ENCODE results near the gene SRSF10. TPM values are rescaled to one million over a fixed set of nuclear protein-coding genes. Genes with fewer than 3 reads are reported as not detected.

SRSF10 gene
- total and polyA plus RNA-seq, 3 donors from 2014 or later = 113 to 141 (median 124) TPM

- Histone ChIP-seq H3K36me3 (ENCODE audit: low read depth, missing control alignments) (no peaks in the 10 kb centered on the region), H3K27ac (no peak overlapping the region), H3K4me1 (peaks cover under 1% of the 10 kb centered on the region), H3K9me3 (no peaks in the 10 kb centered on the region), H3K4me3 (no peak overlapping the region), H3K27me3 (no peaks in the 10 kb centered on the region)
- intact Hi-C loops (cut with DNase I; ENCODE audit: low total_unique reads) = no loop called here
- no peak for DNase-seq
- TF ChIP-seq CTCF (IDR thresholded peaks at IDR 0.05) = no peak
- TF ChIP-seq POLR2A (IDR thresholded peaks at IDR 0.05) = no peak
- WGBS, 2 donors = 90% methylated on average over 4 of the region's 4 CpGs
Measured at GRCh38 chr1:23914921-23915320, 65.2 kb downstream of the SRSF10 start.

MicroRNA genes within 50 kb of the gene (microRNA counts, 767-probe panel; counts per million panel counts)
- 0 to 152 counts per million in 2 donors for microRNA hsa-miR-378f

Small RNA genes lying within 50 kb of the gene (microRNA-seq; reads per million reads assigned to microRNA genes)
- 0 reads per million in 2 donors for gene MIR378F (ENCODE audit: borderline number of aligned reads in 2 of 2, borderline replicate concordance in 1 of 2)

Small RNA genes lying within 50 kb of the gene (small RNA-seq; reads per million reads assigned to genes)
- 0 reads per million in 2 donors for gene MIR378F

Other genes with a start within 250 kb of the SRSF10 start
- gene ELOA, start 236.9 kb downstream of the SRSF10 start, total RNA-seq = 10 to 100 TPM; 38.7 to 41.9 TPM
- gene ELOA, start 236.9 kb downstream of the SRSF10 start, polyA plus RNA-seq (ENCODE audit: insufficient read depth, low read depth, low replicate concordance) = 51.3 TPM
- 10 to 100 TPM; 83.7 to 89.9 TPM for gene PITHD1, start 201.9 kb downstream of the SRSF10 start, total RNA-seq
- gene PITHD1, start 201.9 kb downstream of the SRSF10 start, polyA plus RNA-seq (ENCODE audit: insufficient read depth, low read depth, low replicate concordance) = 99.3 TPM
- 10 to 100 TPM; 46.5 to 47.8 TPM for gene LYPLA2, start 189.2 kb downstream of the SRSF10 start, total RNA-seq
- gene LYPLA2, start 189.2 kb downstream of the SRSF10 start, polyA plus RNA-seq (ENCODE audit: insufficient read depth, low read depth, low replicate concordance) = 36.1 TPM
- gene GALE, start 179.6 kb downstream of the SRSF10 start, total RNA-seq = 10 to 100 TPM; 23.2 to 26.1 TPM
- gene GALE, start 179.6 kb downstream of the SRSF10 start, polyA plus RNA-seq (ENCODE audit: insufficient read depth, low read depth, low replicate concordance) = 18.7 TPM
- 10 to 100 TPM; 48.2 to 54.3 TPM for gene HMGCL, start 154.9 kb downstream of the SRSF10 start, total RNA-seq
- 38.8 TPM for gene HMGCL, start 154.9 kb downstream of the SRSF10 start, polyA plus RNA-seq (ENCODE audit: insufficient read depth, low read depth, low replicate concordance)
- 10 to 100 TPM; 34.0 to 41.2 TPM for gene FUCA1, start 112.0 kb downstream of the SRSF10 start, total RNA-seq
- gene FUCA1, start 112.0 kb downstream of the SRSF10 start, polyA plus RNA-seq (ENCODE audit: insufficient read depth, low read depth, low replicate concordance) = 68.8 TPM
- under 1 TPM; 0.06 to 0.08 TPM for gene CNR2, start 67.0 kb downstream of the SRSF10 start, total RNA-seq
- 0.20 TPM for gene CNR2, start 67.0 kb downstream of the SRSF10 start, polyA plus RNA-seq (ENCODE audit: insufficient read depth, low read depth, low replicate concordance)
- 10 to 100 TPM; 61.5 to 68.1 TPM for gene PNRC2, start 20.5 kb downstream of the SRSF10 start, total RNA-seq
- gene PNRC2, start 20.5 kb downstream of the SRSF10 start, polyA plus RNA-seq (ENCODE audit: insufficient read depth, low read depth, low replicate concordance) = 57.7 TPM
- 10 to 100 TPM; 26.8 to 39.5 TPM for gene MYOM3, start 131.8 kb upstream of the SRSF10 start, total RNA-seq
- gene MYOM3, start 131.8 kb upstream of the SRSF10 start, polyA plus RNA-seq (ENCODE audit: insufficient read depth, low read depth, low replicate concordance) = 22.4 TPM
- gene IL22RA1, start 162.8 kb upstream of the SRSF10 start, total RNA-seq = under 1 TPM; 0.31 to 0.93 TPM
- gene IL22RA1, start 162.8 kb upstream of the SRSF10 start, polyA plus RNA-seq (ENCODE audit: insufficient read depth, low read depth, low replicate concordance) = 0.95 TPM
- 1 to 10 TPM in 1 of 2 donors, under 1 TPM in 1; 0.63 to 1.6 TPM for gene IFNLR1, start 207.0 kb upstream of the SRSF10 start, total RNA-seq
- 1.5 TPM for gene IFNLR1, start 207.0 kb upstream of the SRSF10 start, polyA plus RNA-seq (ENCODE audit: insufficient read depth, low read depth, low replicate concordance)